Parathyroid adenoma (tissue), 2 donors: ENCODE data around the gene OBP2B.

Source experiments
- H2AFZ ChIP-seq: fragments of 300-600 bp; sonication (generic); one replicate; pipeline ENCODE4 v1.7.0; 2017; ENCODE audit warnings: antibody characterized with exemption, mild to moderate bottlenecking
- H3K27ac ChIP-seq: fragments of 300-600 bp; sonication (generic); one replicate; pipeline ENCODE4 v1.7.0; 2017
- H3K27me3 ChIP-seq: fragments of 300-600 bp; sonication (generic); one replicate; pipeline ENCODE4 v1.7.0; 2017; ENCODE audit warnings: low read length; ENCODE audit not compliant: control insufficient read depth, insufficient read depth
- H3K36me3 ChIP-seq: fragments of 300-600 bp; sonication (generic); one replicate; pipeline ENCODE4 v1.7.0; 2017; ENCODE audit warnings: low read length; ENCODE audit not compliant: control insufficient read depth, insufficient read depth
- H3K4me1 ChIP-seq: fragments of 300-600 bp; sonication (generic); one replicate; pipeline ENCODE4 v1.7.0; 2017; ENCODE audit warnings: control low read depth
- H3K4me2 ChIP-seq: fragments of 300-600 bp; sonication (generic); one replicate; pipeline ENCODE4 v1.7.0; 2017; ENCODE audit warnings: low read length
- H3K4me3 ChIP-seq: fragments of 300-600 bp; sonication (generic); one replicate; pipeline ENCODE4 v1.7.0; 2017; ENCODE audit warnings: low read depth, low read length
- H3K79me2 ChIP-seq: fragments of 300-600 bp; sonication (generic); one replicate; pipeline ENCODE4 v1.7.0; 2017; ENCODE audit warnings: control low read depth
- H3K9ac ChIP-seq: fragments of 300-600 bp; sonication (generic); one replicate; pipeline ENCODE4 v1.7.0; 2017; ENCODE audit warnings: mild to moderate bottlenecking
- H3K9me3 ChIP-seq: fragments of 300-600 bp; sonication (generic); one replicate; pipeline ENCODE4 v1.7.0; 2017; ENCODE audit warnings: low read length; ENCODE audit not compliant: control insufficient read depth
- TF ChIP-seq, protein P1 (sequence below): fragments of 300-600 bp; sonication (generic); IDR thresholded peaks from one replicate; pipeline ENCODE4 v1.7.0; 2017; ENCODE audit warnings: antibody characterized with exemption, mild to moderate bottlenecking
- donor health status: primary hyperparathyroidism.

OBP2B gene

DNA sequence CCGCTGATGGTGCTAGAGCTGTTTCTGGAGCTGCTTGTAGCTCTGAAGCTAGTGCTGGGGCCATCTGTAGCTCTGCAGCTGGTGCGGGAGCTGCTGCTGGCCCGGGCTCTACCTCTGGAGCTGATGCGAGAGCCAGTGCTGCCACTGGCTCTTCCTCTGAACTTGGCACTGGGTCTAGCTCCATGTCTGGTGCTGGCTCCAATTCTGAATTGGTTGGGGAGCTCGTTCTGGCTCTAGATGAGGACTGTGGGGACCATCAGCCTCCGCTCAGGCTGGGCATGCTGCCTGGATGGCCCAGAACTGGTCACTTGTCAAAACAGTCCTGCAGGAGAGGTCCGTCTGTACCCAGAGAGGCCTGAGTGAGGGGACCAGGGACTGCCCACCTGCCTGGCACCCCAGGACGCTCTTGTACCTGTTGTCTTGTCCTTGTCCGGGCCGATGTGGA, 21.5 kb downstream of the OBP2B start:
- Histone ChIP-seq H3K36me3 (no peaks in the 10 kb centered on the region), H3K4me3 (no peak overlapping the region), H3K4me1 (no peaks in the 10 kb centered on the region), H3K4me2 (no peak overlapping the region), H3K27ac (no peak overlapping the region), H3K27me3 (no peaks in the 10 kb centered on the region), H3K79me2 (no peaks in the 10 kb centered on the region), H2AFZ (no peak overlapping the region), H3K9ac (no peak overlapping the region), H3K9me3 (no peaks in the 10 kb centered on the region)
- TF ChIP-seq, protein P1, sequence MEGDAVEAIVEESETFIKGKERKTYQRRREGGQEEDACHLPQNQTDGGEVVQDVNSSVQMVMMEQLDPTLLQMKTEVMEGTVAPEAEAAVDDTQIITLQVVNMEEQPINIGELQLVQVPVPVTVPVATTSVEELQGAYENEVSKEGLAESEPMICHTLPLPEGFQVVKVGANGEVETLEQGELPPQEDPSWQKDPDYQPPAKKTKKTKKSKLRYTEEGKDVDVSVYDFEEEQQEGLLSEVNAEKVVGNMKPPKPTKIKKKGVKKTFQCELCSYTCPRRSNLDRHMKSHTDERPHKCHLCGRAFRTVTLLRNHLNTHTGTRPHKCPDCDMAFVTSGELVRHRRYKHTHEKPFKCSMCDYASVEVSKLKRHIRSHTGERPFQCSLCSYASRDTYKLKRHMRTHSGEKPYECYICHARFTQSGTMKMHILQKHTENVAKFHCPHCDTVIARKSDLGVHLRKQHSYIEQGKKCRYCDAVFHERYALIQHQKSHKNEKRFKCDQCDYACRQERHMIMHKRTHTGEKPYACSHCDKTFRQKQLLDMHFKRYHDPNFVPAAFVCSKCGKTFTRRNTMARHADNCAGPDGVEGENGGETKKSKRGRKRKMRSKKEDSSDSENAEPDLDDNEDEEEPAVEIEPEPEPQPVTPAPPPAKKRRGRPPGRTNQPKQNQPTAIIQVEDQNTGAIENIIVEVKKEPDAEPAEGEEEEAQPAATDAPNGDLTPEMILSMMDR, result no peak

DNA sequence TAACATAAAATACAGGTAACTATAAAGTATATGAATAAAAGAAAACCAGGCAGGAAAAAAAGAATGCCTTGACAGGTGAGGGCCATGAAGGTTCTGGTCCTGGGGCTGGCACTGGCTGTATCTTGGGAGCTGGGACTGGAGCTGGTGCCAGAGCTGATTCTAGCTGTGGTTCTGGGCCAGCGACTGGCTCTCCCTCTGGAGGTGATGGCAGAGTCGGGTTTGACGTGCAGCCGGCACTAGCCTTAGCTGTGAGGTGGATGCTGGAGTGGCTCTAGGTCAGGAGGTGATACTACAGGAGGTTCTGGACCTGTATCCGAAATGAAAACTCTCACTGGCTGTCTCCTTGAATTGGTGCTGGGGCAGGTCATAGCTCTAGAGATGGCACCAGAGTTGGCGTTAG, 22.3 kb downstream of the OBP2B start:
- H3K4me1 ChIP-seq, result no peaks in the 10 kb centered on the region
- H3K27me3 ChIP-seq, result no peaks in the 10 kb centered on the region
- H2AFZ ChIP-seq, result no peak overlapping the region

DNA sequence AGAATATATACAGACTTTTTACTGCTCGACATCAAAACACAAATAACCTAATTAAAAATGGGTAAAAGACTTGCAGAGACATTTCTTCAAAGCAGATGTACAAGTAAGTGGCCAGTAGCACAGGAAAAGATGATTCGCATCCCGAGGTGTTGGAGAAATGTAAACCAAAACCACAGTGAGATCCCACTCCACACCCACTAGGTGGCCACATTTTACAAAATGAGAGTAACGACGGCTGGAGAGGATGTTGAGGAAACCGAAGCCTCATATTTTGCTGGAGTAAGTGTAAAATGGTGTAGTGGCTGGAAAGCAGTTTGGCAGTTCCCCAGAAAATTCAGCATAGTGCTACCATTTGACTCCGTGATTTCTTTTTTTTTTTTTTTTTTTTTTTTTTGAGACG, 24.1 kb downstream of the OBP2B start:
- no peaks in the 10 kb centered on the region for H3K79me2 ChIP-seq
- no peaks in the 10 kb centered on the region for H3K36me3 ChIP-seq
- H3K4me3 ChIP-seq, result no peak overlapping the region
- no peaks in the 10 kb centered on the region for H3K9me3 ChIP-seq
- TF ChIP-seq, protein P1, result peak; percentile 49
- H2AFZ ChIP-seq, result no peak overlapping the region
- H3K4me2 ChIP-seq, result no peak overlapping the region
- no peaks in the 10 kb centered on the region for H3K27me3 ChIP-seq
- no peaks in the 10 kb centered on the region for H3K4me1 ChIP-seq
- H3K9ac ChIP-seq, result no peak overlapping the region
- no peak overlapping the region for H3K27ac ChIP-seq

More for the DNA sequence above, 22.3 kb downstream of the OBP2B start:
- Histone ChIP-seq H3K9me3 (no peaks in the 10 kb centered on the region), H3K36me3 (no peaks in the 10 kb centered on the region), H3K9ac (no peak overlapping the region), H3K4me2 (no peak overlapping the region), H3K27ac (no peak overlapping the region), H3K4me3 (no peak overlapping the region), H3K79me2 (no peaks in the 10 kb centered on the region)
- TF ChIP-seq, protein P1, result no peak

DNA sequence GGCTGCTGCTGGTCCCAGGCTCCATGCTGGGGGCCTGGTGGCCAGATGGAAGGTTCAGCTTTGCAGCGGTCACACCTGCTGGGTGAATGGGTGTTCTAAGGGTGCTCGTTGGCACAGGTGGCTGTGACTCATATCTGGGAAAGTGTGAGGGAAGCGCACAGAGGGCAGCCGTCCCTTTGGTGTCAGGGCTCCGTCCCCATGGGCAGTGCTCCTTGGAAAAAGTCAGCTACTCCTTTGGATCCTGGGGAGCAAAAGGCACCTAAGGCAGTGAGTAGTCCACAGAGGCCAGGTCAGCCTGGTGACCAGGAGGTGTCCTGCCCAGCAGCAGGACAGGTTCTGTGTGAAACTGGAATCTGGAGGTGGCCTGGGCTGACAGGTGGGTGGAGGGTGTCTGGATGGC, 26.9 kb downstream of the OBP2B start:
- Histone ChIP-seq H3K36me3 (no peaks in the 10 kb centered on the region), H3K4me1 (no peaks in the 10 kb centered on the region), H2AFZ (no peak overlapping the region), H3K27me3 (no peaks in the 10 kb centered on the region), H3K4me3 (no peak overlapping the region), H3K9me3 (no peaks in the 10 kb centered on the region), H3K79me2 (no peaks in the 10 kb centered on the region), H3K4me2 (no peak overlapping the region), H3K27ac (no peak overlapping the region), H3K9ac (no peak overlapping the region)
- TF ChIP-seq, protein P1, result no peak

DNA sequence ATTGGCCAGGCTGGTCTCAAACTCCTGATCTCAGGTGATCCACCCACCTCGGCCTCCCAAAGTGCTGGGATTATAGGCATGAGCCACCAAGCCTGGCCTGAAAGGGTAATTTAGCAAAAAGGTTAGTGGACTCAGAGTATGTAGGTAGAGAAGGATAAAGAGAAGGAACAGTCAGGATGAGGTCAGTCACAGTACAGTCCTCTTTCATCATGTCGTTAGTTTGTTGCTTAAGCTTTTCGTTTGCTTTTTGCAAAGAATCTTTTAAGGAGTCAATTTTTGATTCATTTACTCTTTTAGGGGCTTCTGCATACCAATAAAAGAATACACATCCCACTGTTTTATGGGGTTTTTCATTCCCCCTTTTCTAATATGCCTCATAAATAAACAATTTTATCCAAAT, 27.5 kb downstream of the OBP2B start:
- H3K27me3 ChIP-seq, result no peaks in the 10 kb centered on the region
- no peaks in the 10 kb centered on the region for H3K9me3 ChIP-seq
- no peaks in the 10 kb centered on the region for H3K36me3 ChIP-seq
- no peak overlapping the region for H3K4me2 ChIP-seq
- H3K9ac ChIP-seq, result no peak overlapping the region
- no peak overlapping the region for H2AFZ ChIP-seq
- no peak overlapping the region for H3K4me3 ChIP-seq
- no peaks in the 10 kb centered on the region for H3K79me2 ChIP-seq
- H3K27ac ChIP-seq, result no peak overlapping the region
- TF ChIP-seq, protein P1, result no peak
- H3K4me1 ChIP-seq, result no peaks in the 10 kb centered on the region
